ENCODE data around the gene TMEM239. TPM values are rescaled to one million over a fixed set of nuclear protein-coding genes. Genes with fewer than 3 reads are reported as not detected.
A peak's percentile ranks its signal among the peaks of the same experiment; 100 is the strongest.

TMEM239 gene
- total and polyA plus RNA-seq, 2 of the 8 experiments (the other 6 are each of a cell fraction or from before 2014, with no cell fraction given), result not detected

GRCh38 chr20:2865630-2866029 lies 49.5 kb downstream of the TMEM239 start:
- WGBS, 2 experiments (ENCODE audit: extremely low coverage in 1 of 2, insufficient coverage in 1 of 2, insufficient read length in 1 of 2, insufficient replicate concordance in 2 of 2, low coverage in 1 of 2, low lambda C conversion rate in 2 of 2, missing lambda C conversion rate in 1 of 2), result 82% methylated on average over 3 of the region's 3 CpGs; no CpG with 5 or more reads in 1 of the 2 experiments
- Histone ChIP-seq H3K36me3 (ENCODE audit: control insufficient read depth in 2 of 4, insufficient read depth in 4 of 4, low read length in 3 of 4) (no peaks in the 10 kb centered on the region; a peak in 1 of 8 replicates), H2AFZ (ENCODE audit: low read length) (no peak overlapping the region), H3K23me2 (ENCODE audit: low read depth, low read length) (no peaks in the 10 kb centered on the region), H3K23ac (ENCODE audit: insufficient read length) (no peak overlapping the region), H2BK5ac (ENCODE audit: low read depth, low read length) (no peak overlapping the region), H3K9me3 (ENCODE audit: insufficient read depth in 2 of 2, low read depth in 1 of 2, low read length in 1 of 2) (no peaks in the 10 kb centered on the region), H3K79me1 (ENCODE audit: low read depth, low read length) (no peaks in the 10 kb centered on the region), H3K18ac (ENCODE audit: extremely low read depth, low read length) (no peak overlapping the region), H2BK12ac (ENCODE audit: low read depth, low read length) (no peak overlapping the region), H3K4me3 (ENCODE audit: extremely low read depth in 1 of 4, insufficient read depth in 2 of 4, low read depth in 3 of 4, low read length in 4 of 4) (no peak overlapping the region), H3K14ac (ENCODE audit: insufficient read length) (no peak overlapping the region), H3K4me2 (ENCODE audit: insufficient read depth in 1 of 2, low read depth in 2 of 2, low read length in 2 of 2) (no peak overlapping the region), H3K9ac (replicated peaks in 1 of 4; ENCODE audit: extremely low read depth in 1 of 4, low read depth in 3 of 4, low read length in 3 of 4) (no peak overlapping the region), H3K56ac (replicated peaks; ENCODE audit: insufficient read length, low read depth, low read length) (no peak overlapping the region), H2BK120ac (replicated peaks; ENCODE audit: low read depth, low read length) (no peak overlapping the region), H3K27me3 (replicated peaks in 1 of 4; ENCODE audit: control insufficient read depth in 3 of 4, extremely low read depth in 1 of 4, insufficient read depth in 3 of 4, low read length in 3 of 4) (no peaks in the 10 kb centered on the region; a peak in 2 of 7 replicates), H4K20me1 (replicated peaks in 1 of 2; ENCODE audit: control insufficient read depth in 1 of 2, insufficient read depth in 2 of 2, low read length in 2 of 2) (peaks cover 0 to 3% of the 10 kb centered on the region in 2 experiments), H4K91ac (replicated peaks; ENCODE audit: insufficient read length, low read length) (no peak overlapping the region), H2BK15ac (ENCODE audit: low read length) (no peak overlapping the region), H3K79me2 (ENCODE audit: control insufficient read depth in 1 of 2, insufficient read depth in 2 of 2, low read length in 2 of 2) (no peaks in the 10 kb centered on the region), H4K5ac (ENCODE audit: insufficient read length, low read depth, low read length) (no peak overlapping the region), H4K8ac (ENCODE audit: extremely low read depth, insufficient read depth, low read length) (no peak overlapping the region), H3K4ac (replicated peaks; ENCODE audit: insufficient read length, low read depth, low read length) (no peak overlapping the region), H2BK20ac (ENCODE audit: low read length) (no peak overlapping the region), H3K27ac (ENCODE audit: low read depth, low read length) (no peak overlapping the region), H2AK5ac (ENCODE audit: low read depth, low read length) (no peak overlapping the region), H3K4me1 (replicated peaks in 1 of 4; ENCODE audit: control insufficient read depth in 3 of 4, insufficient read depth in 4 of 4, low read length in 3 of 4) (no peaks in the 10 kb centered on the region; a peak in 1 of 7 replicates)
- TF ChIP-seq SRF (IDR thresholded peaks at IDR 0.05; ENCODE audit: low read depth, low read length) (no peak), CTCF (IDR thresholded peaks at IDR 0.05; ENCODE audit: control extremely low read depth in 1 of 3, insufficient read depth in 1 of 3, low read depth in 1 of 3, low read length in 3 of 3) (peak; percentile 66 to 74 (median 72)), MAFK (IDR thresholded peaks at IDR 0.05; ENCODE audit: low read depth, low read length) (no peak), RAD21 (IDR thresholded peaks at IDR 0.05 in 1 of 2, conservative IDR thresholded peaks at IDR 0.05 in 1 of 2; ENCODE audit: low read depth in 2 of 2, low read length in 2 of 2) (peak; percentile 74 to 76)
- ChIA-PET CTCF (ENCODE audit: partially characterized antibody) (interaction anchor here (0.5 to 4.6 kb wide), 43 partner anchors 11 to 425 kb away, joined by 3 to 23 read pairs (median 4); partner anchors contain the start of genes CPXM1 and GNRH2), POLR2A (ENCODE audit: partially characterized antibody) (interaction anchor here (0.6 to 1.5 kb wide), 3 partner anchors 13 to 473 kb away, joined by 3 read pairs; no protein-coding TSS in a partner anchor)
- peak in 1 of 2 experiments; percentile 73 for DNase-seq (ENCODE audit: low read depth in 1 of 2, low spot score in 2 of 2)
- no peak for FAIRE-seq

Measured in H1 (cell line).